Natural killer cell (primary cell): ENCODE data around the gene VPS13A. TPM values are rescaled to one million over a fixed set of nuclear protein-coding genes. Genes with fewer than 3 reads are reported as not detected.

Experiments
- ATAC-seq, 3 donors: fragments of 150-1000 bp in 2 of 3; fragments of 200-7000 bp in 1 of 3; cut with Tn5 transposase; 1 replicate in 1 of 3; 2 replicates in 2 of 3; pipeline ENCODE4 v1.10.0; 2021; ENCODE audit warnings: mild to moderate bottlenecking in 2 of 3, moderate library complexity in 2 of 3
- DNase-seq, 2 donors: peaks; one replicate each; pipeline versions ENCODE4 v3.0.0 to v3.0.0-alpha.2; 2013 to 2021; ENCODE audit warnings: mixed read lengths in 1 of 2
- H3K27ac ChIP-seq: one replicate; pipeline ENCODE4 v1.5.1; 2013; ENCODE audit warnings: mild to moderate bottlenecking, low read length
- H3K27me3 ChIP-seq: one replicate; pipeline ENCODE4 v1.6.1; 2013; ENCODE audit warnings: low read length; ENCODE audit not compliant: control insufficient read depth, insufficient read depth
- H3K36me3 ChIP-seq: one replicate; pipeline ENCODE4 v1.6.1; 2013; ENCODE audit warnings: low read length; ENCODE audit not compliant: control insufficient read depth, insufficient read depth
- H3K4me1 ChIP-seq: one replicate; pipeline ENCODE4 v1.6.1; 2013; ENCODE audit warnings: low read length; ENCODE audit not compliant: control insufficient read depth, insufficient read depth
- H3K4me3 ChIP-seq: one replicate; pipeline ENCODE4 v1.5.1; 2013; ENCODE audit warnings: low read length
- H3K9me3 ChIP-seq: one replicate; pipeline ENCODE4 v1.6.1; 2013; ENCODE audit warnings: low read length; ENCODE audit not compliant: control insufficient read depth, insufficient read depth
- H3K27ac Mint-ChIP-seq, 2 donors: one replicate each; pipeline ENCODE4 v1.8.0; 2022; ENCODE audit warnings: mild to moderate bottlenecking in 2 of 2, mixed read lengths in 2 of 2, moderate library complexity in 1 of 2
- H3K27me3 Mint-ChIP-seq, 2 donors: one replicate each; pipeline ENCODE4 v1.8.0; 2022; ENCODE audit warnings: low read depth in 2 of 2, mixed read lengths in 2 of 2
- H3K36me3 Mint-ChIP-seq: one replicate; pipeline ENCODE4 v1.8.0; 2022; ENCODE audit warnings: mixed read lengths
- H3K4me1 Mint-ChIP-seq, 2 donors: one replicate each; pipeline ENCODE4 v1.8.0; 2022; ENCODE audit warnings: mixed read lengths in 2 of 2
- H3K4me3 Mint-ChIP-seq: one replicate; pipeline ENCODE4 v1.8.0; 2022; ENCODE audit warnings: mild to moderate bottlenecking, moderate library complexity, mixed read lengths
- H3K9me3 Mint-ChIP-seq, 2 donors: one replicate each; pipeline ENCODE4 v1.8.0; 2022; ENCODE audit warnings: mixed read lengths in 2 of 2
- WGBS: methylation state at CpG from one replicate; pipeline ENCODE4 v1.1.7; 2013; ENCODE audit warnings: missing lambda C conversion rate; ENCODE audit not compliant: insufficient coverage; 5-methylcytosine and 5-hydroxymethylcytosine counted together
- intact Hi-C: fragments of 100-400 bp; cut with micrococcal nuclease; formaldehyde crosslinking; loops from one replicate; pipeline ENCODE4 v1.14.2; 2022
- total RNA-seq, 4 donors: library from RNA; stranded (reverse); fragments of 120-200 nt in 1 of 4; gene quantifications; one replicate each; pipeline versions ENCODE4 v1.2.3 to v1.2.4, GENCODE V29; 2013 to 2022
- TF ChIP-seq, protein P1 (sequence below): fragments of 200-600 bp; IDR thresholded peaks from one replicate; pipeline ENCODE4 v1.8.0; 2022; ENCODE audit warnings: antibody characterized with exemption

The VPS13A gene
- total RNA-seq, 3 donors from 2014 or later (not counting 1 experiment from before 2014, with no cell fraction given), result 54.7 to 74.2 (median 70.4) TPM

DNA sequence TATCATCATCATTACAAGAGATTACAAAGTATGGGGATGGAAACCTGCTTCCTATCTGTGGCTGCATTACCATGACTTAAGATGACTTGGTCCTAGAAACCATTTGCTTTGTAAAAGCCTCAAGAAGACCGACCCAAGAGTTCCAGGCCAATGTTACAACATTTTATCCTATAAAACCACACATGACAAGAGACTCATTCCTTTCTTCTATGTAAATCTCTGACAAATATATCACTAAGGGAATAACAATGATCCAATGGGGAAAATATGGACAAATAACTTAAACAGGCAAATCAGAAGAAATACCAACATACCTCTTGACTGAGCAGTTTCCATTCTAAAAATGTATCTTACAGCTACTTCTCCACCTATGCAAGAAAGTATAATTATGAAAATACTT is 44.3 kb upstream of the VPS13A start:
- Histone ChIP-seq H3K27me3 (peaks cover 3% of the 10 kb centered on the region), H3K4me1 (no peaks in the 10 kb centered on the region), H3K4me3 (no peak overlapping the region), H3K9me3 (no peaks in the 10 kb centered on the region), H3K27ac (no peak overlapping the region), H3K36me3 (no peaks in the 10 kb centered on the region)
- DNase-seq (no peak), ATAC-seq (no peak)
- no peak overlapping the region for H3K4me3 Mint-ChIP-seq
- H3K36me3 Mint-ChIP-seq, result no peaks in the 10 kb centered on the region
- H3K4me1 Mint-ChIP-seq, result no peaks in the 10 kb centered on the region
- peaks cover 13 to 29% of the 10 kb centered on the region in 2 donors for H3K27me3 Mint-ChIP-seq
- no peak overlapping the region for H3K27ac Mint-ChIP-seq
- WGBS, result 93% methylated on average over 1 of the region's 1 CpG
- H3K9me3 Mint-ChIP-seq, result no peaks in the 10 kb centered on the region
- TF ChIP-seq, protein P1, sequence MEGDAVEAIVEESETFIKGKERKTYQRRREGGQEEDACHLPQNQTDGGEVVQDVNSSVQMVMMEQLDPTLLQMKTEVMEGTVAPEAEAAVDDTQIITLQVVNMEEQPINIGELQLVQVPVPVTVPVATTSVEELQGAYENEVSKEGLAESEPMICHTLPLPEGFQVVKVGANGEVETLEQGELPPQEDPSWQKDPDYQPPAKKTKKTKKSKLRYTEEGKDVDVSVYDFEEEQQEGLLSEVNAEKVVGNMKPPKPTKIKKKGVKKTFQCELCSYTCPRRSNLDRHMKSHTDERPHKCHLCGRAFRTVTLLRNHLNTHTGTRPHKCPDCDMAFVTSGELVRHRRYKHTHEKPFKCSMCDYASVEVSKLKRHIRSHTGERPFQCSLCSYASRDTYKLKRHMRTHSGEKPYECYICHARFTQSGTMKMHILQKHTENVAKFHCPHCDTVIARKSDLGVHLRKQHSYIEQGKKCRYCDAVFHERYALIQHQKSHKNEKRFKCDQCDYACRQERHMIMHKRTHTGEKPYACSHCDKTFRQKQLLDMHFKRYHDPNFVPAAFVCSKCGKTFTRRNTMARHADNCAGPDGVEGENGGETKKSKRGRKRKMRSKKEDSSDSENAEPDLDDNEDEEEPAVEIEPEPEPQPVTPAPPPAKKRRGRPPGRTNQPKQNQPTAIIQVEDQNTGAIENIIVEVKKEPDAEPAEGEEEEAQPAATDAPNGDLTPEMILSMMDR, result no peak
- intact Hi-C loops, result no loop called here

DNA sequence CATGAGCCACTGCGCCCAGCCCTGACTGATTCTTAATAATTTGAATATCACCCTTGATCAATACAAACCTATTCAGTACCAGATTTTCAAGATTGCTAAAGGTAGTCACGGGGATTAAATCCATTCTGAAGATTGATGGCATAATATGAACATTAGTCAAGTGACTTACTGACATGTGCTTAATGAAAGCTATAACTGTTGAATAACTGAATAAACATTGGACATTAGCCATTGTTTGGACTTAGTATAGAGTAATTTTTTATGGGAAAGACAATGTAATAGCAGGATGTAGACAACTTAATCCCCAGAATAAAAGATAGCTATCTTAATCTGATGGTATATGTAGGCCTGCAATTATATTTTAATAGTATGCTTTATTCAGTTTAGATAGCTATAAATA is 35.0 kb upstream of the VPS13A start:
- Mint-ChIP-seq H3K27me3 (peaks cover 8 to 9% of the 10 kb centered on the region in 2 donors), H3K36me3 (no peaks in the 10 kb centered on the region), H3K4me3 (no peak overlapping the region), H3K4me1 (no peaks in the 10 kb centered on the region), H3K9me3 (no peaks in the 10 kb centered on the region), H3K27ac (no peak overlapping the region)
- H3K9me3 ChIP-seq, result no peaks in the 10 kb centered on the region
- no peaks in the 10 kb centered on the region for H3K4me1 ChIP-seq
- WGBS, result 96% methylated on average over 2 of the region's 2 CpGs
- no peaks in the 10 kb centered on the region for H3K36me3 ChIP-seq
- H3K27ac ChIP-seq, result no peak overlapping the region
- DNase-seq (no peak), ATAC-seq (no peak)
- no peaks in the 10 kb centered on the region for H3K27me3 ChIP-seq
- H3K4me3 ChIP-seq, result no peak overlapping the region
- TF ChIP-seq, protein P1, result no peak
- intact Hi-C loops, result no loop called here

DNA sequence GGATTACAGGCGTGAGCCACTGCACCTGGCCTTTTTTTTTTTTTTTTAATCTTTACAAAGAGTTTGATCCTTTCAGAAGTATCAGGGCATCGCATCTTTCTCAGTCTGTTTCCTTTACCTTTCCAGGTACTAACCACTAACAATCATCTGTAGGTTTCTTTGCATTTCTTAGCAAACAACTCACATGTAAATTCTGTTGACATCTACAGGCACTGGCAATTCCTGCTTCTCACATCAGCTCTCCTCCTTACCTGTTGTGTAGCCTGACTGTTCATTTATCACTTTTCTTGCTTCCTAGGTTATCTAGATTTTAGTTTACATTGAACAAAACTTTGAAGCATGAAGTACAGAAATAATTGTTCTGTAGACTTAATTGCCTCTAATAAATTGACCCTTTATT is 27.5 kb upstream of the VPS13A start:
- TF ChIP-seq, protein P1, result no peak
- no peak overlapping the region for H3K4me3 ChIP-seq
- 70% methylated on average over 2 of the region's 2 CpGs for WGBS
- ATAC-seq, result no peak
- H3K27ac ChIP-seq, result no peak overlapping the region
- Mint-ChIP-seq H3K27ac (no peak overlapping the region), H3K4me3 (no peak overlapping the region), H3K4me1 (no peaks in the 10 kb centered on the region), H3K27me3 (peaks cover 16 to 25% of the 10 kb centered on the region in 2 donors), H3K36me3 (no peaks in the 10 kb centered on the region), H3K9me3 (no peaks in the 10 kb centered on the region)
- intact Hi-C loops, result loop anchor here (2.0 to 5.0 kb wide), 2 partner anchors 338 to 701 kb away; no protein-coding TSS in a partner anchor
- DNase-seq, result no peak
- H3K9me3 ChIP-seq, result no peaks in the 10 kb centered on the region
- H3K36me3 ChIP-seq, result no peaks in the 10 kb centered on the region
- H3K27me3 ChIP-seq, result no peaks in the 10 kb centered on the region
- no peaks in the 10 kb centered on the region for H3K4me1 ChIP-seq

DNA sequence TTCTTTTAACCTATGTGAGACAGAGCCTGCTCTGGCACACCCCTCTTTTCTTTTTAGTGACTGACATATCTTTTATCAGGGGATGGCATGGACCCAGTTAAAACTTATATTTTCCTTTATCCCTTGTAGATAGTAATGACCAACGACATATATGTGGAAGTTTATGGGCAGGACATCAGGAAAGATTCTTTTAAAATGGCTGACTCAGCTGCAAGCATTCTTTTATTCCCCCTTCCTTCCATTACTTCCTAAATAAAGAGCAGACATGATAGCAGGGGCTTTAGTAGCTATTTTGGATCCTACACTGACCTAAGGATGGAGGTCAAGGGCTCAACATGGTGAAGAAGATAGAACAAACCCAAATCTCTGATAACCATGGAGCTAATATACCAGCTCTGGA is 25.0 kb upstream of the VPS13A start:
- no peaks in the 10 kb centered on the region for H3K4me1 ChIP-seq
- no peaks in the 10 kb centered on the region for H3K36me3 ChIP-seq
- H3K9me3 Mint-ChIP-seq, result no peaks in the 10 kb centered on the region
- H3K27ac Mint-ChIP-seq, result no peak overlapping the region
- TF ChIP-seq, protein P1, result no peak
- no peak overlapping the region for H3K27ac ChIP-seq
- no peaks in the 10 kb centered on the region for H3K4me1 Mint-ChIP-seq
- H3K36me3 Mint-ChIP-seq, result no peaks in the 10 kb centered on the region
- H3K4me3 Mint-ChIP-seq, result no peak overlapping the region
- H3K4me3 ChIP-seq, result no peak overlapping the region
- H3K27me3 ChIP-seq, result no peaks in the 10 kb centered on the region
- no peak for DNase-seq
- H3K27me3 Mint-ChIP-seq, result peaks cover 19 to 25% of the 10 kb centered on the region in 2 donors
- H3K9me3 ChIP-seq, result no peaks in the 10 kb centered on the region
- intact Hi-C loops, result loop anchor here (5.0 kb wide), 1 partner anchor 340 kb away; no protein-coding TSS in a partner anchor
- ATAC-seq, result no peak
- WGBS, result no CpG with 5 or more reads among the region's 1 CpG
